Erythroblast (primary cell): ENCODE measurements around the gene RAB6B.

Source experiments
- GATA1 ChIP-seq: IDR thresholded peaks from 2 replicates; pipeline ENCODE4 v1.6.1; 2011; ENCODE audit warnings: low read depth, mild to moderate bottlenecking, control low read depth, low read length, moderate library complexity
- POLR2A ChIP-seq: IDR thresholded peaks from 2 replicates; pipeline ENCODE4 v1.6.1; 2011; ENCODE audit warnings: mild to moderate bottlenecking, low read length

- TF ChIP-seq POLR2A (no peak), GATA1 (no peak)
Observed at GRCh38 chr3:133865136-133865855, 30.4 kb downstream of the RAB6B start.
